Stimulated activated CD4-positive, alpha-beta T cell treated with anti-CD3 and anti-CD28 coated beads, Interleukin-12 subunit alpha, Interleukin-12 subunit beta, amount 100 ng/mL, for 24 hours (primary cell): Measurements from ENCODE around the gene PACRG.

Experiments used
- DNase-seq, 2 experiments: peaks; one replicate each; pipeline ENCODE4 v3.0.0-alpha.2; 2020; ENCODE audit warnings: low read depth in 2 of 2

Gene PACRG

GRCh38 chr6:162778603-162779002, 50.8 kb downstream of the PACRG start:
- DNase-seq = no peak

GRCh38 chr6:162785632-162786242, 58.0 kb downstream of the PACRG start:
- no peak for DNase-seq

DNA sequence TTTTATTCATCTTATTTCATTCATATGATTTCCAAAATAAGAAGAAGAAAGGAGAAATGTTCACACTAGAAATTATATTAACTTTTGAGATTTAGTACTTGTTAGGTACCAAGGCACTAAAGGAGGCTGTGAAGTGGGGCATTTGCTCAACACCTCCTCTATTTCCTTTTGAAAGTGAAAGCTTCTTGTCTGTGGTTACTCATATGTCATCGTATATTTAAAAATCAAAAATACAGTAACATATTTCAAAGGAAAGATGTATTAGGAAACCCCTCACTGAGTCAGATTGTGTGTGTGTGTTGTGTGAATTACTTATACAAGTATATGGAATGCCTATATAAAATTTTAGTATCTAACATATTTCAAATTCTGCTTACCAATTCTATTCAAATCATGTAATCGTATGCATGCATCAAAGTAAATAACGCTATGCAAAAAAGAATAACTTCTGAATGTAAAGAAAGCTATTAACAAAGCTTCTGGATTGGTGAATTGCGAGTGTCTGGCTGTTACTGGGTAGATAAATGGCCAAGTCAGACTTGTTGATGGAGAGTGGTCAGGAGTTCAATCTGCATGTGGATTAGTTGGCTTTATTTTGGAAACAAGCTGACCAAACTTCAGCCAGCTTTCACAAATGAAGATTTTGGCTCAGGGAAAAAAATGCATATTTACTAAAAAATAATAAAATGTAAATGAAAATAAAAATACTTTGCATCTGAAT, 70.9 kb downstream of the PACRG start:
- no peak for DNase-seq

DNA sequence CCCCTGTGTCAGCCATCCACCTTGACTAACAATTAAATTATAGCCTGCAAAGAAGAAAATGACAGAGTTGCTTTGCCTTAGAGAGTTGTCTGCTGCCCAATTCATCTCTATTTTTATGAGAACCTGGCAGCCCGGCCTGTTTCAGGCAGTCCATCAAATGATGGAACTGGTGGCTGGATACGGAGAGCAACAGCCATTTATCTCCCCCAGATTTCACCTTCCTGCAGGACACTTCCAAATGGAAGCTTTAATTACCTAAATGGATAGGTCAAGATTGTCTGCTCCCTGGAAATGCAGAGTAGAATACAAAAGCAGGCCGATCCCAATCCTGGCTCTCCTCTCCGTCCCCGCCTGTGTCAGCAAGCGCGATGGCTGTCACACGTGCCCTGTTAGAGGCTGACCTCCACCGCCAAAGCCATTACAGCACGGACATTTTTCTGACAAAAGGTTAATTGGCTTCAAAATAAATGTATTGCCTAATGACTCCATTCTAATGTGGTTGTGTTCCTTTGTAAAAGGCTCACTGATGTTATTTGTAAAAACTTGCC, 86.7 kb downstream of the PACRG start:
- no peak for DNase-seq

GRCh38 chr6:162817196-162817595, 89.4 kb downstream of the PACRG start:
- no peak for DNase-seq

DNA sequence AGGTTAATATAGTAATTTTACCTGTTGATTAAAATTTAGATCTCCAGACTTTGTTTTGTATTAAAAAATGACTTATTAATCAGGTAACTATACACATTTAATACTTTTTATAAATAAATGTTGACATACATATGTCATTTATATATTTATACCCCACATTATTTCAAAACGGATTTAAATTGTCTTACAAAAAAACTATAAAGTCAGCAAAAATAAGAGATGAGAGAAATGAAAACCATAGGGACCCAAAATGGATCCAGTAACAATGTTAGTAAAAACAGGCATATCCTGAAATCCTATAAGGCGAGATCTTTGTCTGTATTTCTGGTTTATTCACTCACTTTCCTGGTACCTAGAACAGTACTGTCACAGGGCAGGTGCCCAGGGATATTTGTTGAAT, 91.5 kb downstream of the PACRG start:
- DNase-seq = no peak

DNA sequence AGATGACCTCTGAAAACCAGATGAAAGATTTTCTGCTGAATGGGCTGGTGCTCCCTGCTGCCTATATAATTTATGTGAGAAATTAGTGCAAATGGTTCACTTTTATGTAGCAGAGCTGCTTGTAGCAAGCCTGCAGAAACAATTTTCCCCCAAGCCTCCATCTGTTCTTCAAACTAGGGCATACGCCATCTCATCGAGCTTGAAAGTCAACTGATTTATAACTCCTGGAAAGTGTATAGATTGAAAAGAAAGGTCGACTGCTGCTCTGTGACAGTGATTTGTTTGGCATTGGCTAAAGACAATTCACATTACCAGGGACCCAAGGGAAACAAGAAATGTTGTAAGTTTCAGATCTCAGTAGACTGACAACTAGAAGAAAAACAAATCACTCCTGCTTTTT, 93.3 kb downstream of the PACRG start:
- no peak for DNase-seq

- DNase-seq = no peak
Measured at GRCh38 chr6:162825597-162825996, 97.8 kb downstream of the PACRG start.

- no peak for DNase-seq
Measured at GRCh38 chr6:162829013-162829742, 101.4 kb downstream of the PACRG start.

DNA sequence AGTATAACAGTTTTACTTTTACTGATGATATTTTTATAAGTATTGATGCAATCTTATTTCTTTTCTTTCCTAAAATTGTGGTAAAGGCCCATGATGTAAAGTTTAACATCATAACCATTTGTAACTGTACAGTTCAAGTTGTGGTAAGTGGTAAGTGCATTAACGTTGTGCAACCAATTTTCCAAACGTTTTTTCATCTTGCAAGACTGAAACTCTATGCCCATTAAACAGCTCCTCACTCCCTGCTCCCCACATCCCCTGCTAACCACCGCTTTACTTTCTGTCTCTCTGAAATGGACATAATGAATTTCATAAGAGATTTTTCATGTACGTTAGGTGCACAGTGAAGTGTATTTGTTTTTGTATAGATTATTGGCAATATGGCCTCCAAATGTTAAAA, 106.0 kb downstream of the PACRG start:
- no peak for DNase-seq

DNA sequence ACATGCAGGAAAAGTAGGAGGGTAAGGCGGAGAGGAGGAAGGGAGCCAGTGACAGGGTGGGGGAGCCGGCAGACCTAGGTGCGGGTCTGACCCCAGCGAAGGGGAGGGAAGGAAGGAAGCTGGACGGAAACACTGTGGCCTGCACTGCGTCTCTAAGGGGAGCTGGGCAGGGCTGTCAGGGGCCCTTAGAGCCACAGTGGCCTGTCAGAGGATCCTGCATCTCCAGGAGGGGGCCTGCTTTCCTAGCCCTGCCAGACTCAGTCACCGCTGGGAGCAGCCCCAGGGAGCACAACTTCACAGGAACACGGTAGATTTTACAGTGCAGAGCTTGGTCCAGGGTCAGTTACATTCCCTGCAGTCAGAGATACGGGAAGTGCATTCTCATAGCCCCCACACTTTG, 118.2 kb downstream of the PACRG start:
- DNase-seq = no peak

- no peak for DNase-seq
Measured at GRCh38 chr6:162846723-162847122, 118.9 kb downstream of the PACRG start.

GRCh38 chr6:162849269-162849668, 121.5 kb downstream of the PACRG start:
- DNase-seq = no peak

DNA sequence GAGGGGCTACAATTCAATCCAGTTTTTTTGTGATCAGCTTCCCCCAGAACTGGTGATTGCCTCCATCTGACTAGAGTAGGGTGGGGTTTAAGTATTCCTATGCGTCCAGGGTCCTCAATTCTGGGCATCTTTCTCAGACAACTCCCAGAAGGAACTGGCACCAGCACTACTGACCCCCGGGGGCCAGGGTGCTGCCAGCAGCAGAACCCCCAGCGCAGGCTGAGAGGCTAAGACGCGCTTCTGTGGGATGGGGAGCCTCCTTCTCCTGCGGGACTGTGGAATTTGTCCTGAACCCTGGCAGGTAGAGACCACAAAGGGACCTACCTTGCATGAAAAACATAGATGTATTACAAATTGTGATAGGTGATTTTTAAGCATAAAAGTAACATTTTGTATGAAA, 124.4 kb downstream of the PACRG start:
- no peak for DNase-seq

GRCh38 chr6:162852840-162853577, 125.2 kb downstream of the PACRG start:
- no peak for DNase-seq

DNA sequence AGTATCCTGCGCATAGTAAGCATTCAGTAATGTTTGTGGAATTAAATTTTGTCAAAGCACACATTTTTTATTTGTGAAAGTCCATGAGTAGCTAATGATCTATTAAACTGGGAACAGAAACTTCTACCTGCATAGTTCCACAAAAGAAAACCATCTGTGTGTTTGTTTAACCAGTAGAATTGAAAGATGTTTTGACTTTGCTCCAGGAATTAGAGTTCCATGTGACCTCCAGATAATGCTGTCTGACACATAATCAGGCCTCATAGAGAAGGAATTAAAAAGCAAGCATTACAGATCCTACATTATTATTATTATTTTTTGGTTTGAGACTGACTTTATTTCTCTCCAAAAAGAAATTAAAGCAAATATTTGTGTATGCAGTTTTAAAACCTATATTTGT, 126.5 kb downstream of the PACRG start:
- no peak for DNase-seq

DNA sequence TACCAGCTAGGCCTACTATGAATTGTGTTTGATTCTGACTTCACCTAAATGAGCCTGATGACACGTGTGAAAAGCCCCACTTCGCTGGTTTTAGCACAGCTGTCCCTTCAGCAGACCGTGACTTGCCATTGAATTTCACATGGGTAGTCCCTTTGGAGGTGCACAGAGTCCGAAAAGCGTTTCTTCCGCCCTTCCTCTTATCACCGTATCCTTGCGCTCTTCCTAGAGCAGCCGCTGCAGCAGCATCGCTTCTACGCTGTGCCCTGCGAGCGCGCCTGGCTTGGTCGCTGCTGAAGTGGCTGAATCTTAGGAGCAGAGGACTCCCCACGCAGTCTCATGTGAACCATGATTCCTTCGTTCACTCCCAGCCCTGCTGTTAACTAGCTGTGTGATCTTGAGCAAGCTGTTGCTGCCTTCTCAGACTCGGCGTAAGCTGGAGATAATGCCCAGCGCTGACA, 127.0 kb downstream of the PACRG start:
- no peak for DNase-seq

DNA sequence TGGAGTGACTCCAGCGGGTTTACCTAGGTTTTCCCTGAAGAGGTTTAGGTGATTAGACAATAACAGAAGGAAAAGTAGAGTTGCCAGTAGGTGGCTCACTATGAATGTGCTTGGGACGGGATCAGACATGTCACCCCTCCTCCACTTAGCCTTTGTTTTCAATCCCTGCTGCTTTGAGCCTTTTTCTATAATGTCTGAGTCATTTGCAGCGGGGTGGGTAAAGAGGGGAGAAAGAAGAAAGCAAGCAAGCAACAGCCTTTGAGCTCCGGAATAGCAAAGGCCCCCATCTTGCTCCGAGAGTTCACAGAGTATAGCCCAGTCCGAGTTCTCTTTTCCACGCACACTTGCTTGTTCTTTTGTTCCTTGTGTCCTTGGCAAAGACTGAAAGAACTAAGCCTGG, 129.1 kb downstream of the PACRG start:
- DNase-seq = no peak

GRCh38 chr6:162857326-162857725, 129.6 kb downstream of the PACRG start:
- no peak for DNase-seq

DNA sequence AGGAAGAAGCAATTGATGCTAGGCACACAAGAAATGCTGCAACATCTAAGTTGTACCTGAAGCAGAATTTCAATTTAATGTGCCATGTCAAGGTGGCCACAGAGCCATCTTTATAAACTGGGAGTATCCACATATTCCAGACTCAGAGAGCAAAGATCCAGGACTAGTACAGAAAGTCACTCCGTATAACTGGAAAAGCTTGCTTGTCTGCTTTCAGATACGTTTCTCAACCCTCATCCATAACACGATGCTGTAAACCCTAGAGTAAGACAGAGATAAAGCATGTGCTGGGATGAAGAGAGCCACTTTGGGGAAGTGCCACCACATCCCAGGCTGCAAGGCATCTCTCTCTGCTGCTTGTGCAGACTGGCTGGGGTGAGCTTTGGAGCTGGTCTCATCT, 134.7 kb downstream of the PACRG start:
- no peak for DNase-seq

GRCh38 chr6:162862941-162863340, 135.2 kb downstream of the PACRG start:
- no peak for DNase-seq

- DNase-seq = no peak
Measured at GRCh38 chr6:162863821-162864220, 136.0 kb downstream of the PACRG start.
